Left ventricle myocardium superior (tissue), 1 donor: ENCODE data around the gene DPF3. TPM values are rescaled to one million over a fixed set of nuclear protein-coding genes. Genes with fewer than 3 reads are reported as not detected.

Experiments used
- ATAC-seq: fragments of 200-7000 bp; cut with Tn5 transposase; one replicate; pipeline ENCODE4 v1.9.1; 2020; ENCODE audit warnings: mild to moderate bottlenecking, moderate library complexity
- DNase-seq: peaks from one replicate; pipeline ENCODE4 v3.0.0-alpha.2; 2020
- intact Hi-C: fragments of 100-400 bp; cut with micrococcal nuclease; formaldehyde crosslinking; loops from one replicate; pipeline ENCODE4 v1.11.0; 2022
- total RNA-seq: library from RNA; stranded (reverse); fragmentation: NEBNext Ultra II Directional; extraction: Animal tissue kit (Norgen Biotek cat#: 25700); gene quantifications from one replicate; pipeline ENCODE4 v1.2.1, GENCODE V29; 2021
- donor health status: DM: no; HTN: yes; CAD: no; lungs with severe emphysema.

Gene DPF3
- total RNA-seq, 1 donor from 2014 or later: 28.7 TPM

DNA sequence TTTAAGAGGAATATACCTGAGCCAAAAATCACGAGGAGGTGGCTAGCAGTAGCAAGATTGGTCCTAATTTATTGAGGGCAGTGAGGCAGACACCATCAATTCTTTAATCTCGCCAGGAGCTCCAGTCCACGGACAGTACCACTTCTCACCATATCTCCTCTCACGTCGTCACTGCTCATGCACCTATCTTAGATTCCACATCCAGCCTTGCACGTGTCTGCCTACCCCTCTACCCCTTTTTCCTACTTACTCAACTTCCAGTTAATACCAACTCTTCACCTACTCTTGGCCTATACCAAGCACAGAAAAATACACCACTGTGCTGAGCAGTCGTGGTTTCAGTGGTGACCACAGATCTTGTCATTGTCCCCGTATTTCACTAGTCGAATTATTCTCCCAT is 246.1 kb downstream of the DPF3 start:
- intact Hi-C loops: no loop called here
- DNase-seq (no peak), ATAC-seq (no peak)

- no peak for ATAC-seq
- intact Hi-C loops: no loop called here
- DNase-seq: no peak
These were observed 246.9 kb downstream of the DPF3 start for GRCh38 chr14:72646861-72647528.

GRCh38 chr14:72645706-72646105 is 248.2 kb downstream of the DPF3 start:
- DNase-seq (no peak), ATAC-seq (no peak)
- intact Hi-C loops: no loop called here

DNA sequence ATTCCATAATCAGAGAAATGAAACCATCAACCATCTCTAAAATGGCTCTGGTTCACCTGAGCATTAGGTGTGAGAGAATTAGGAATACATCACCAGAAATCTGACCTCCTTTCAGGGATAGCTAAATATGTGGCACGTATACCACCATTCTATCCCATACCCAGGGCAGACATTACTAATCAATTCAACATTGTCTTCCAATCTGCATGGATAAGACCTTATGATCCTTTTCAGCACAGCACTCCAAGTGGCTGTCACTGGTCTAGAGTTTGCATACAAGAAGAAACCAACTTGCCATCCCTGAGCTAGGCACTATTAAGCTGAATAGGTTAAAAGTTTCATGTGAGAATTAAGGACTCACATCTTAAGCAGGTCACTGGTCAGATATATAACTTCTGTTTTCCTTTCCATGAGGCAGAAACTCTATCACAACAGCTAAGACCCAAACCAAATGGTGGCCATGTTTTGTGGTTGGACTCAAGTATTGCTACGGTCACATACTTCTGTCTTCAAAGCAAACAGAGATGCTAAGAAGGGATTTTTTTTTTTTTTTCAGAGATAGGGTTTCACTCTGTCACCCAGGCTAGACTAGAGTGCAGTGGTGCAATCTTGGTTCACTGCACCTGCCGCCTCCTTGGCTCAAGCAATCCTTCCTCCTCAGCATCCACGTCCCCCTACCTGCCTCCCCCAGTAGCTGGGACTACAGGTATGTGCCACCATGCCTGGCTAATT is 249.0 kb downstream of the DPF3 start:
- ATAC-seq: no peak
- intact Hi-C loops: no loop called here

GRCh38 chr14:72644038-72644437 is 249.9 kb downstream of the DPF3 start:
- intact Hi-C loops: no loop called here
- DNase-seq (no peak), ATAC-seq (no peak)

More for the DNA sequence above, 249.0 kb downstream of the DPF3 start:
- no peak for DNase-seq

DNA sequence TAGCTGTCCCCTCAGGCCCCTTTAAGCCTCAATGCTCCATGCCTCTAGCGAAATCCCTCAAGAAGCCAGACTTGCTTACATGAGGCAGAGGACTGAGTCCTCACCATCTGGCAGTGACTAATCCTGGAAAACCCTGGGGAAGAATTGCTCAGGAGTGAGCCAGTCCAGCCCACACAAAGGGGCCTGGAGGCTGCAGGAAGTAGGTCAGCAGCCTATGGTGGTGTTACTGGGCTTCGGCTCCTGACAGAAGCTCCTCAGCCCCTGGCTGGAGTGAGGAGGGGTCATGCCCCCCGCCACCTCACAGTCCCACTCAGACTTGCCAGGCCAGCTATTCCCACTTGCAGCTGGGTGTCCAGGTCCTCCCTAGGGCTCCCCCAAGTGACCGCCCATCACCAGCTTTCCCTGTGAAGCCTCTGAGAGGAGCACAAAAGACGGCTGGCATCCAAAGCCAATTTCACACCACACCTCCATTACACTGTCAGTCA is 250.5 kb downstream of the DPF3 start:
- ATAC-seq: peak; percentile 92
- intact Hi-C loops: no loop called here

GRCh38 chr14:72640911-72641485 is 252.9 kb downstream of the DPF3 start:
- ATAC-seq: no peak
- no peak for DNase-seq
- intact Hi-C loops: no loop called here

More for the DNA sequence above, 250.5 kb downstream of the DPF3 start:
- DNase-seq: peak; percentile 49

DNA sequence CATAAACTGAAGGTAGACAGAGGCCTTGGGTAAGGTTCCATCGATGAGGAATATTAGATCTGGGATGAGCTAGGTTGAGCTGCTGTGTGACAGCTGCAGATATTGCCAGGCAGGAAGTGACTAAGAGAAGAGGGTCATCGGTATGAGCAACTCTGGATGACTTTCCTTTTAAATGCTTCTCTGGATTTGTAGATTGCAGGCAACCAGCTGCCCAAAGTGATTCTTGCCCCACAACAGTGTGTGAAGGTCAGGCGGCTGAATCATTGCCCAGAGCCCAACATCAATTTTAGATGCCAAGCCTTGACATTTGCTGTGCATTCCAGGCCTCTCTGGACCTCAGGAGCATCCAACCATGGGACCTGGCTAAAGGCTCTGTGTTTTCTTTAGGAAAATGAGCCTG is 255.9 kb downstream of the DPF3 start:
- DNase-seq: no peak
- ATAC-seq: no peak
- intact Hi-C loops: no loop called here

DNA sequence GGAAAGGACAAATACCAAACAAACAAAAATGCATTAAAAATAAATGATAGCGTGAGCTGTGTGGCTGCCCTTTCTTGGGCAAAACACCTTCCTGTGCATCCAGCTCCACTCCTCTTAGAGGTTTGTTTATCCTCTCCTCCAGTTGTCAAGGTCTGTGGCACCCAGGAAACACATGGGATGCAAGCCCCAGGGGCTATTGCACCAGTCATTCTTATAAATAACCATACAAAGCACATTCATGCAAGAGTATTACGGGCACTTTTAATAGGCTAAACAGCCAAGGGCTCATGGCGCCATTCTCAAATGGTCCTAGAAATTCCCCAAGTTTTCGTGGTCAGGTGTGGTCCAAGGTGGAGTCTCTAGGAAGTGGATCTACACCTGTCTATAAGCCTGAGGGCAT is 257.0 kb downstream of the DPF3 start:
- DNase-seq (no peak), ATAC-seq (no peak)
- intact Hi-C loops: no loop called here

DNA sequence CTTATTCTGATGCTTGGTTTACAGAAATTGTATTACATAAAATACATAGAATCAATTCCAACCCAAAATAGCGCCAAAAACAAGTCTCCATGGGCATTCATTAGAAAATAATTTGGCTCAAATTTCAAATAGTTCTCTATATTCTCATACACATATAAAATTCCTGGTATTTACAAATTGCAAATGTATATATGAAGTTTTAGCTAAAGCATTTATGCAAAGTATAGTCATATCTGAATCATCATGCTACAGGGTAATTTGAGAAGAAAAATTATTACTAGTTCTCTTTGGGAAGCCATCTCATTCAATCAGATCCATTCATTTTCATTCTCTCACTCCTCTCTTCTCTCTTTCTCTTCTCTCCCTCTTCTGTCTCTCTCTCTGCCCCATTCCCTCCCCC is 257.8 kb downstream of the DPF3 start:
- no peak for ATAC-seq
- DNase-seq: no peak
- intact Hi-C loops: no loop called here

DNA sequence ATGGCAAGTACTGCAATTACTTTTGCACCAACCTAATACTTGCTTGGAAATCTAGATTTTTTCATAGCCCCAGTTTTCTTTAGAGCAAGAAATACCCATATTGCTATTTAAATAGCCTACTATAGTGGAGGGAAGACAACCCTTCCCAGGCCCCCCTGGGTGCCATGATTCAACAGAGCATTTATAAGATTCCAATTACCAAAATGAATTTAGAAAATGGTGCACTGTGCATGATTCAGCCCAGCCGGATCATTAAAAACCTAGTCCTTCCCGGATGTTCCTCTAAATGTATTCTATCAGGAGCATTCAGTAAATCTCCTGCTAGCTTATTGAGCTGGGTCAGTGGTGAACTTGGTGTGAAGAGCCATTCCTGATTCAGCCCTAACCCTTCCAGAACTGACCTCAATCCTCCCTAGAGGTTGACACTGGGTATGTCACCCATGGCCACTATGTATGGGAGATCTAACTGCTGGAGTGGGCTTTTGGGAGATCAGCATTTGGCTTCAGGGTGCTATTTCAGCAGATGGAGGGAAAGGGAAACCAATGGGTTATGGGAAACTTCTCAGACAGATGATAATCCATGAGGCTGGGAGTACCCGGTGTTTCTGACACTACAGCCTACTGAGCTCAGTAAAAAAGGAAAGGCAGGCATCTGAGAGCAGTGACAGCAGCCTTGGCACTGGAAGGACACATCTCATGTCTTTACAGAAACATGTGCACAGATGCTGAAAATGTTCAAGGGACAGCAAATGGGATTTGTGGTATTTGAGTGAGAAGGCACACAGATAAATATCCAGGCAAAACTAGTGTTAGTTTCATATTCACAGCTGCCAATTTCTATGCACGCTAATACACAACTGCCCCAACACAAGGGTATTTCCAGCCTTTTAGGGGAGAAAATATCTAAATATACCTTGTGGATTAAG is 258.9 kb downstream of the DPF3 start:
- intact Hi-C loops: no loop called here
- no peak for DNase-seq
- ATAC-seq: no peak

DNA sequence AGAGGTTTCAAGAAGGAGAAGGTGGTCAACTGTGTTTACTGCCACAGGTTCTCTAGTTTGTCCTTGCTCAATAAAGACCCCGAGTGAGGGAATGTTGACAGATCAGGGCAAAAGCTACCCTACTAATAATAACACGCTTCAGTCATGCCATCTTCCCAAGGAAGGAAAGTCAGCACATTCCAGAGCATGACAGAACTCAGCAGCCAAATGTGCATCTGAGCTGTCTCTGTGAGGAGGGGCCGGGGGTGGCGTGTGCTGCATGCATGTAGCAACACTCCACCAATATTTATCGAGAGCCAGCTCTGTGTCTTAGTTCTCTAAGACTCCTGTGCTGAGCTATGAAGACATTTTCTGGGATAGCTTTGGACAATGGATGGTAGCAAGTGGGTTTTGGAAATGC is 260.4 kb downstream of the DPF3 start:
- DNase-seq (no peak), ATAC-seq (peak; percentile 81)
- intact Hi-C loops: no loop called here

GRCh38 chr14:72632727-72633126 is 261.2 kb downstream of the DPF3 start:
- intact Hi-C loops: no loop called here
- ATAC-seq: no peak
- no peak for DNase-seq

- ATAC-seq (no peak), DNase-seq (no peak)
- intact Hi-C loops: no loop called here
These were observed 262.5 kb downstream of the DPF3 start for GRCh38 chr14:72631401-72631800.

DNA sequence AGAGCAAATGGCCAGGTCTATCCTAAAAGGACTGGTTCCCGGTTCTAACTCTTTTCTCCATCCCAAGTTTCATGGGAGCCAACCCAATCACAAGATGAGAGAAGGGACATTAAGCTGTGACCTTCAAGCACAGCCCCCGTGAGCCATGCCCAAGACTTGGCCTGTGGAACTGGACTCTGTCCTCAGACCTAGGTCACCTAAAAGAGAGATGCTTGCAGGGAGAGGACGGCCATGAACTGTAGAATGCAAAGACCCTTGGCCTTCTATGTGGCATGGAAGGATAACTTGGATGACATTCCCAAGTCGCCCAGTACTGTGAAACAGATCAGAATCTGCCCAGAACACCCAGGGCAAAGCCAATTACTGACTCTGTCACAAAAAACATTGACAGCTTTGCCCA is 263.5 kb downstream of the DPF3 start:
- intact Hi-C loops: no loop called here
- DNase-seq (no peak), ATAC-seq (no peak)

DNA sequence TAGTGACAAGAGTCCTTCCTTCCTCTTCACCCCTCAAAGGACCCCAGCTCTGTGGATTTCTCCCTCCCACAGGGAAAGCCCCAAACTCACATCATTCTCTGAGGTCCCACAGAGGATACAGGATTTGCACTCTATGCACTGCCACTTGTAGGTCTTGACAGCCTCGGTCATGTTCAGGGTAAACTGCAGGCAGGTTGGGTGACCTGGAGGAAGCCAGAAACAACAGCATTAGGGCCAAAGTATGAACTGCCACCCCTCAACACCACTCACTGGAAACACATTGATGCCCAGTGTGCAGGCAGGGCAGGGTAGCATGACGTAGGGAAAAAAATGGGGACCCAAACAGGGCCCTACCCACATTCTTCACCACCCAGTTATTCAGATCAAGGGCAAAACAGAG is 264.4 kb downstream of the DPF3 start:
- ATAC-seq (no peak), DNase-seq (peak; percentile 8)
- intact Hi-C loops: no loop called here

GRCh38 chr14:72625689-72626088 is 268.2 kb downstream of the DPF3 start:
- no peak for ATAC-seq
- DNase-seq: no peak
- intact Hi-C loops: no loop called here

DNA sequence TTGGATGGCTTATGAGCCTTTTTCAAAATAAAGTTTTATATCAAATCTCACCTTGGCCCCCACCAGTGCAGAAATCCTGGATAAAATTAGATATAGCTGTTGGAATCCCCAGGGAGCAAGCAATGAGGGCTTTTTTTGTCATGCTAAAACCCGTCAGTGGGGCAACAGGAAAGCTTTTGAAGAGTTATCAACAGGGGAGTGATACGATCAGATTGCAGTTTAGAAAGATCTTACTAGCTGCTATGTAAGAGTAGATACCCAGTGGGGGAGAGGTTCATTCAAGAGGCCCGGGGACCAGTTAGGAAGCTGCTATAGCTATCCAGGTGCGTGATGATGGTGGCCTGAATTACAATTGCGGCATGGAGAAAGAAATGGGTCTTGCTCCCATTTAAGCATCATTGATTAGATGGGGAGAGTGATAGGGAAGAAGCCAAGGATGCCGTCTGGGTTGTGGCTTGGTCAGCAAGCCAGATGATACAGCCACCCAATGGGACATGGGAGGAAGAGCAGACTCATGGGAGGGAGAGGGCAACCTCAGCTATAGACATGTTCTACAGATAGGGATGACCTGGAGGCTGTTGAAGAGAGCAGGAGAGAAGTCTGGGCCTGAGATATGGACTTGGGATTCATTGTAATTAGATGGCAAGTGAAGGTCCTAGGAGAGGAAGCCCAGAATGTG is 272.4 kb downstream of the DPF3 start:
- intact Hi-C loops: no loop called here
- no peak for ATAC-seq
- no peak for DNase-seq

DNA sequence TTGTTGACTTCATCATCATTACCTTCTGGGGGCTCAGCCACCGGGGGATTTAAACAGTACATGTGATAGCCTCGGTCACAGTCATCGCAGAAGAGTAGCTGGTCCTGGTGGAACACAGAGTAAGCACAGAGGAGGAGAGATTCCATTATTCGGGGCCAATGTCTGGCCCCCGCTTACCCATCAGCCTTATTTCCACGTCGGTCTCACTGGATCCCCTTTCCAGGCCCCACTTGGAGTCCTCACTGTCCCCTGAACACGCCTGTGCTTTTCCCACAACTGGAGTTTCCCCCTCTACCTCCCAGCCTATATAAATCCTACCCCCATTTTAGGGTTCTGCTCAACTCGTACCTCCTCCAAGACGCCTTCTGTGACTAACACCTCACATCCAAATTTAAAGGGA is 274.0 kb downstream of the DPF3 start:
- ATAC-seq (no peak), DNase-seq (no peak)
- intact Hi-C loops: no loop called here
